Colon (tissue), 2 donors: ENCODE data around the gene CASP5.

Source experiments
- FAIRE-seq: peaks from 2 replicates; lab custom pipeline; 2012; peaks lifted over from hg19 to GRCh38; lab: Jason Lieb, UNC
- donor health status: control.
- donor health status: control.

CASP5 gene

GRCh38 chr11:104967534-104968354, 55.2 kb downstream of the CASP5 start:
- FAIRE-seq = no peak

DNA sequence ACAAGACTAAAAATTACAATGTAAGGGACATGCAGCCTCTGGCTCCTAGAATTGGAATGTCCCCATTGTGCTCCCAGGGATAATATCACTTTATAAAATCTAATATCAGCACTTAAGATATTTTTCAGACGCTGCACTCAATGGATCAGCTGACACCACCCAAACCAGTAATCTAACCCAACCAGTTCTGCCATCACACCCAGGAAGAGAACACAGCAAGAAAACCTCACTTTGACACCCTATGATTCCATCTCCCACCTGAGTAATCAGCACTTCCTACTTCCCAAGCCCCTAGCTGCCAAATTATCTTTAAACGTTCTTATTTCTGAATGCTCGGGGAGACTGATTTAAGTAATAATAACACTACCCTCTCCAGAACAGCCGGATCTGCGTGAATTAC, 57.2 kb downstream of the CASP5 start:
- no peak for FAIRE-seq

DNA sequence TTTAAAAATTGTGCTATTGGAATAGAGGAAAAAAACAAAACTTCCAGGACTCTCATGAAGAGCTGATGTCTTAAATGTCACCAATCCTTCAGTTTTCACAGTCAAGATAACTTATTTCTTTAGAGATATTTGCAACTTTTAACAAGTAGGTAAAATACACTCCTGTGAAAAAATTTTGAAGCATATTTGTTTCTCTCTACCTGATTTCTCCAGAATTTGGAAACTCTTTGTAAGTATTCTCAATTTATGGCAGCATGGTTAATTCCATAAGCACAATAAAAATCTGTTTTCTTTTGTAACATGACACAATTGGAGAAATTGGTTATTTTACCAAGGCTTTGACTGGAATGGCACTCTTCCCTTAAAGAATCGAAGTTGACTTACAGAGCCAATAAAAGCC, 58.7 kb downstream of the CASP5 start:
- FAIRE-seq = no peak

DNA sequence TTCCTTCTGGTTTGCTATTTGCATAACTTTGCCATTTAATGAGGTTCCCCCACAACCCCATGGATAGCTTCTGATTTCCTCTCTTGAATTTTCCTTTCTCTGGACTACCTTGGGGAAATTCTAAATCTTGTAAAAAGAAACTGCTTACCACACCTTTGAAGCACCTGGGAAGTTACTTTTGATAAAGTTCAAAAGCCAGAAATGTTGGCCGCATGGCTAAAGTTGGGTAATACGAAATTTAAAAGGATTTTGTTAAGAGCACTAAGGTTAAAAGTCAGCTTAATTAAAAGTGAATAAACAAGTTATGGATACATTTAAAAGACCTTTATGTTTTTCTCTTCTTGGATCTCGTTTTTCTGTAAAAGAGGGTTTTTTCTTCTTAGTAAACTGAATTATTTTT, 60.1 kb downstream of the CASP5 start:
- no peak for FAIRE-seq

DNA sequence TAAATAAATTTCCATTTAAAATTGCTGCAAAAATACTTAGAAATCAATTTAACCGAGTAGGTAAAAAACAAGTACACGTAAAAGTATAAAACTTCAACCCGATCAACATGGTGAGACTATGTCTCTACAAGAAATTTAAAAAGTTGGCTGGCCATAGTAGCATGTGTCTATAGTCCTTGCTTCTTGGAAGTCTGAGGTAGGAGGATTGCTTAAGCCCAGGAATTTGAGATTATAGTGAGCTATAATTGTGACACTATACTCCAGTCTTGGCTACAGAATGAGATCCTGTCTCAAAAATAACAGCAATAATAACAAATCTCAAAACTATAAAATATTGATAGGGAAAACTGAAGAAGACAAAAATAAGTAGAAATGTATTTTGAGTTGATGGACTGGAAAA, 65.7 kb downstream of the CASP5 start:
- no peak for FAIRE-seq

- FAIRE-seq = no peak
These were observed 66.4 kb downstream of the CASP5 start for GRCh38 chr11:104956528-104956927.

- FAIRE-seq = no peak
These were observed 76.1 kb downstream of the CASP5 start for GRCh38 chr11:104946907-104947306.
